BE2C (cell line): ENCODE measurements around the gene GPR108.

Experiments
- DNase-seq: peaks from one replicate; pipeline ENCODE4 v3.0.0-alpha.2; 2020
- H3K27me3 ChIP-seq: fragments of 250-450 bp; sonication (Bioruptor Pico); 2 replicates; pipeline ENCODE4 v1.5.1; 2020; ENCODE audit warnings: mild to moderate bottlenecking
- H3K36me3 ChIP-seq: fragments of 250-450 bp; sonication (Bioruptor Pico); 2 replicates; pipeline ENCODE4 v1.5.1; 2020; ENCODE audit warnings: mild to moderate bottlenecking
- H3K4me1 ChIP-seq: fragments of 250-450 bp; sonication (Bioruptor Pico); 2 replicates; pipeline ENCODE4 v1.5.1; 2020
- H3K4me3 ChIP-seq: 2 replicates; pipeline ENCODE4 v1.5.1; 2011; ENCODE audit warnings: low read depth, low read length
- H3K9me3 ChIP-seq: fragments of 250-450 bp; sonication (Bioruptor Pico); 2 replicates; pipeline ENCODE4 v1.5.1; 2020
- CTCF ChIP-seq: IDR thresholded peaks from 2 replicates; pipeline ENCODE4 v1.5.1; 2012; ENCODE audit warnings: mild to moderate bottlenecking, low read depth, low read length

Gene GPR108

GRCh38 chr19:6743714-6744380, 6.5 kb upstream of the GPR108 start:
- no peaks in the 10 kb centered on the region; the same call in 1 of the 2 replicates for H3K9me3 ChIP-seq
- no peaks in the 10 kb centered on the region for H3K27me3 ChIP-seq
- no peak overlapping the region for H3K4me3 ChIP-seq
- no peak for DNase-seq
- no peak for TF ChIP-seq CTCF
- H3K36me3 ChIP-seq: no peaks in the 10 kb centered on the region
- peaks cover 13% of the 10 kb centered on the region for H3K4me1 ChIP-seq

GRCh38 chr19:6743066-6743465, 5.7 kb upstream of the GPR108 start:
- DNase-seq: no peak
- Histone ChIP-seq H3K4me1 (peaks cover 15% of the 10 kb centered on the region), H3K36me3 (no peaks in the 10 kb centered on the region), H3K27me3 (no peaks in the 10 kb centered on the region), H3K9me3 (no peaks in the 10 kb centered on the region; the same call in 1 of the 2 replicates), H3K4me3 (no peak overlapping the region)
- no peak for TF ChIP-seq CTCF

- Histone ChIP-seq H3K36me3 (no peaks in the 10 kb centered on the region), H3K4me3 (peak overlapping the region; percentile 62), H3K27me3 (no peaks in the 10 kb centered on the region), H3K4me1 (peaks cover 15% of the 10 kb centered on the region), H3K9me3 (no peaks in the 10 kb centered on the region)
- TF ChIP-seq CTCF: no peak
- DNase-seq: no peak
These were observed 3.4 kb upstream of the GPR108 start for GRCh38 chr19:6740589-6741343.

GRCh38 chr19:6739883-6740588, 2.7 kb upstream of the GPR108 start:
- no peak for TF ChIP-seq CTCF
- Histone ChIP-seq H3K27me3 (no peaks in the 10 kb centered on the region), H3K36me3 (no peaks in the 10 kb centered on the region), H3K4me1 (peaks cover 10% of the 10 kb centered on the region), H3K9me3 (no peaks in the 10 kb centered on the region), H3K4me3 (peak overlapping the region; percentile 62)
- DNase-seq: no peak

GRCh38 chr19:6739390-6739882, 2.1 kb upstream of the GPR108 start, which contains the start of gene TRIP10:
TSS of gene TRIP10 (plus strand) at chr19:6739680. CDS start at chr19:6739762, 82 bp downstream.
- Histone ChIP-seq H3K4me1 (peaks cover 5% of the 10 kb centered on the region), H3K36me3 (no peaks in the 10 kb centered on the region), H3K27me3 (no peaks in the 10 kb centered on the region), H3K4me3 (peak within 1 kb of the TSS; percentile 62), H3K9me3 (no peaks in the 10 kb centered on the region)
- peak; percentile 81 for DNase-seq
- TF ChIP-seq CTCF: no peak
